Testis (tissue), 3 donors: ENCODE measurements around the gene PNMA1. TPM values are rescaled to one million over a fixed set of nuclear protein-coding genes. Genes with fewer than 3 reads are reported as not detected.

ENCODE experiments used
- DNase-seq: peaks from one replicate; pipeline ENCODE4 v3.0.0-alpha.2; 2019
- H3K27ac ChIP-seq, 2 donors: fragments of 200-600 bp; sonication (generic); one replicate each; pipeline ENCODE4 v1.5.1; 2019
- H3K27me3 ChIP-seq: fragments of 200-600 bp; sonication (generic); one replicate; pipeline ENCODE4 v1.5.1; 2019
- H3K36me3 ChIP-seq: fragments of 200-600 bp; sonication (generic); one replicate; pipeline ENCODE4 v1.5.1; 2017; ENCODE audit warnings: low read depth; ENCODE audit errors: missing control alignments
- H3K4me1 ChIP-seq: fragments of 200-600 bp; sonication (generic); one replicate; pipeline ENCODE4 v1.5.1; 2019
- H3K4me3 ChIP-seq, 2 donors: fragments of 200-600 bp; sonication (generic); one replicate each; pipeline ENCODE4 v1.5.1; 2017 to 2019
- H3K9me3 ChIP-seq: fragments of 200-600 bp; sonication (generic); one replicate; pipeline ENCODE4 v1.5.1; 2017
- POLR2A ChIP-seq: fragments of 450-650 bp; IDR thresholded peaks from one replicate; pipeline ENCODE4 v1.6.1; 2017; ENCODE audit warnings: antibody characterized with exemption, mild to moderate bottlenecking, moderate library complexity
- WGBS, 2 donors: methylation state at CpG; one replicate each; pipeline ENCODE4 v1.1.5; 2018; 5-methylcytosine and 5-hydroxymethylcytosine counted together
- intact Hi-C: fragments of 100-400 bp; cut with DNase I; formaldehyde crosslinking; loops from one replicate; pipeline ENCODE4 v1.15.1; 2023; ENCODE audit warnings: low total_unique reads
- polyA plus RNA-seq: library from polyadenylated mRNA; stranded (reverse); fragments of 350-450 nt; fragmentation: Illumina TruSeq; extraction: RNeasy Lipid Tissue Mini Kit (QIAGEN cat#74804); gene quantifications from one replicate; pipeline ENCODE4 v1.2.3, GENCODE V29; 2014; ENCODE audit warnings: low read depth, low replicate concordance; ENCODE audit not compliant: insufficient read depth
- total RNA-seq, 2 donors: library from RNA; depleted of rRNA; stranded (reverse); fragments of >200 nt; gene quantifications; one replicate each; pipeline ENCODE4 v1.2.3, GENCODE V29; 2016
- TF ChIP-seq, protein P1 (sequence below), 3 experiments: fragments of 450-650 bp in 2 of 3; fragments of 200-600 bp in 1 of 3; sonication (generic) in 1 of 3; IDR thresholded peaks; one replicate each; pipeline ENCODE4 v1.5.1; 2016 to 2019; ENCODE audit warnings: antibody characterized with exemption in 3 of 3, mild to moderate bottlenecking in 2 of 3, moderate library complexity in 1 of 3

The PNMA1 gene
- total and polyA plus RNA-seq, 3 donors from 2014 or later = 74.8 to 184 (median 85.6) TPM

DNA sequence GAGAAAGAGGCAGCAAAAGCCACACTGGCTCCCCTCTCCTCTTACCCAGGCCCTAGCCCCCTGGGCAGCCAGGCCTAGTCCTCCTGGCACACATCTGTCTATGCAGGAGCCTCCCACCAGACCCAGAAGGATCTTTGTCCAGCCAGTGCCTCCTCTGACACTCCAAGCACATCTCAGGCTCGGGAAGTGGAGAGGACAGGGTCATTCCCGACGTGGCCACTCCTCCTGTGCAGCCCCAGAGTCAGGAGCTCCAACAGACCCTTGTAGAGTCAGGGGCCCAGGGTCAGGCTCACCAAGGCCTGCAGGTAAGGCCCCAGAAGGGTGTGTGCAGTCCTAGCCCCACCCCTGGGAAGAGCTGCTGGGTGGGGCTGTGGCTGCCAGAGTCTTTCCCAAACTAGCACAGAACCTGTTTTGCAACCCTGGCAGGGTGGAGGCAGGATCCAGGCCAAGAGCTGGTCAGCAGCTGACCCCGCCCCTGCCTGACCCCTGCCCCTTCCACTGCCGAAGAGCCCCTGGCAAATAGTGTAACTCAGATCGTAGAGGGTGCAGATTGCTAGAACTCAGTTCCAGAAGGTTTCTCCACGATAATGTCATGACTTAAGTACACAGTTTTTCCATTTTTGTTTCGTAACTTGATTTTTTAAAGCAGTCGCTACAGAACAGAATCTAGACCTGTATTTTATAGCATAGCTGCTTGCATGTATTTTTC lies 26.6 kb upstream of the PNMA1 start:
- 37 to 44% methylated on average over 8 of the region's 9 CpGs for WGBS, 2 donors
- Histone ChIP-seq H3K27me3 (no peaks in the 10 kb centered on the region), H3K4me1 (peaks cover 65% of the 10 kb centered on the region), H3K36me3 (no peaks in the 10 kb centered on the region), H3K9me3 (no peaks in the 10 kb centered on the region), H3K27ac (peak overlapping the region; percentile 68 to 80), H3K4me3 (no peak overlapping the region)
- TF ChIP-seq POLR2A = no peak
- TF ChIP-seq, protein P1, sequence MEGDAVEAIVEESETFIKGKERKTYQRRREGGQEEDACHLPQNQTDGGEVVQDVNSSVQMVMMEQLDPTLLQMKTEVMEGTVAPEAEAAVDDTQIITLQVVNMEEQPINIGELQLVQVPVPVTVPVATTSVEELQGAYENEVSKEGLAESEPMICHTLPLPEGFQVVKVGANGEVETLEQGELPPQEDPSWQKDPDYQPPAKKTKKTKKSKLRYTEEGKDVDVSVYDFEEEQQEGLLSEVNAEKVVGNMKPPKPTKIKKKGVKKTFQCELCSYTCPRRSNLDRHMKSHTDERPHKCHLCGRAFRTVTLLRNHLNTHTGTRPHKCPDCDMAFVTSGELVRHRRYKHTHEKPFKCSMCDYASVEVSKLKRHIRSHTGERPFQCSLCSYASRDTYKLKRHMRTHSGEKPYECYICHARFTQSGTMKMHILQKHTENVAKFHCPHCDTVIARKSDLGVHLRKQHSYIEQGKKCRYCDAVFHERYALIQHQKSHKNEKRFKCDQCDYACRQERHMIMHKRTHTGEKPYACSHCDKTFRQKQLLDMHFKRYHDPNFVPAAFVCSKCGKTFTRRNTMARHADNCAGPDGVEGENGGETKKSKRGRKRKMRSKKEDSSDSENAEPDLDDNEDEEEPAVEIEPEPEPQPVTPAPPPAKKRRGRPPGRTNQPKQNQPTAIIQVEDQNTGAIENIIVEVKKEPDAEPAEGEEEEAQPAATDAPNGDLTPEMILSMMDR (IDR thresholded peaks at IDR 0.05) = no peak
- intact Hi-C loops = no loop called here
- peak; percentile 51 for DNase-seq

- Histone ChIP-seq H3K36me3 (no peaks in the 10 kb centered on the region), H3K27me3 (no peaks in the 10 kb centered on the region), H3K27ac (peak overlapping the region; percentile 68 to 80), H3K9me3 (no peaks in the 10 kb centered on the region), H3K4me3 (no peak overlapping the region), H3K4me1 (peaks cover 57% of the 10 kb centered on the region)
- no peak for DNase-seq
- TF ChIP-seq POLR2A = no peak
- TF ChIP-seq, protein P1 (IDR thresholded peaks at IDR 0.05) = no peak
- intact Hi-C loops = no loop called here
- WGBS, 2 donors = 67 to 79% methylated on average over 6 to 12 of the region's 12 CpGs
Measured at GRCh38 chr14:73739899-73740617, 25.9 kb upstream of the PNMA1 start.

DNA sequence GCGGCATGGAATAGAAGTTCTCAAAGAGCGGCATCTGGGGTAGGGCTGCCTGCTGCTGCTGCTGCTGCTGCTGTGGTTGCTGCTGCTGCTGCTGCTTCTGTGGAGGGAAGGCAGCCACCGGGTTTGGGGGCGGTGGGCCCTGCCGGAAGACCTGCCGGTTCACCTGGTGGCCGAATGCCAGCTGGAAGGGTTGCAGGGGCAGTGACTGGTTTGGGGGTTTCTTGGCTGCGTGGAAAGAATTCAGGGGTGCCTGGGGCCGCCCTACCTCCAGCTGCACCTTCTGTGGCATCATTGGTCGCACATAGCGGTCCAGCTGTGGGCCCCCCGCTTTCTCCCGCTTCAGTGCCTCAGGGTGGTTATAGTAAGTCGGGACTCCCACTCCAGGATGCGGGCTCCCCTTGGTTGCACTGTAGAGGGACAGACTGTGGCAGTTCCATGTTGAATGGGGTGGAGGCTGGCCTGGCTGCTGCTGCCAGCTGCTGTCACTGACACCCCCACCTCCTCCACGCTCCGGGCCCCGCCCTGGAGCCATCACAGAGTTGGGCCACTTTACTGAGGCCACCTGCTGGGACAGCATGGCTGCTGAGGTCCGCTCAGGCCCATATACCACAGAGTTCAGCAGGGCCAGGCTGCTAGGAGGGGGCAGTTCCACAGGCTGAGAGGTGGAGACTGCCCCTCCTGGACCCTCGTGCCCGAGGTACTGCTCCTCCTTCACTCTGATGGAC lies 25.2 kb upstream of the PNMA1 start:
- no peak for DNase-seq
- Histone ChIP-seq H3K36me3 (no peaks in the 10 kb centered on the region), H3K27me3 (no peaks in the 10 kb centered on the region), H3K9me3 (no peaks in the 10 kb centered on the region), H3K27ac (no peak overlapping the region), H3K4me1 (peaks cover 50% of the 10 kb centered on the region), H3K4me3 (no peak overlapping the region)
- intact Hi-C loops = no loop called here
- WGBS, 2 donors = 83 to 88% methylated on average over 9 to 21 of the region's 21 CpGs
- TF ChIP-seq POLR2A = no peak
- TF ChIP-seq, protein P1 (IDR thresholded peaks at IDR 0.05) = no peak

- Histone ChIP-seq H3K4me3 (no peak overlapping the region), H3K27me3 (no peaks in the 10 kb centered on the region), H3K9me3 (no peaks in the 10 kb centered on the region), H3K27ac (no peak overlapping the region), H3K36me3 (no peaks in the 10 kb centered on the region), H3K4me1 (peaks cover 43% of the 10 kb centered on the region)
- intact Hi-C loops = no loop called here
- WGBS, 2 donors = 86 to 95% methylated on average over 11 to 15 of the region's 22 CpGs
- DNase-seq = no peak
- TF ChIP-seq, protein P1 (IDR thresholded peaks at IDR 0.05) = no peak
- no peak for TF ChIP-seq POLR2A
Measured at GRCh38 chr14:73738518-73739173, 24.5 kb upstream of the PNMA1 start.
